Panc1 (cell line): ENCODE results near the gene PCDHGA12. TPM values are rescaled to one million over a fixed set of nuclear protein-coding genes. Genes with fewer than 3 reads are reported as not detected.
"Not testable (repeated sequence)": the region's sequence is repeated elsewhere in the genome, so short reads cannot be mapped to it uniquely, and the experiment has no call there.

Experiments used
- ATAC-seq: fragments of 200-7000 bp; cut with Tn5 transposase; 2 replicates; pipeline ENCODE4 v1.9.1; 2020; ENCODE audit warnings: mild to moderate bottlenecking, moderate library complexity
- BruUV-seq: library from RNA; stranded (reverse); fragments of 400-500 nt; replicated peaks from 2 replicates; lab custom pipeline; 2021; lab: Mats Ljungman, UMichigan
- CTCF ChIA-PET: fragments of 300-600 bp; sonication (Branson Sonifier 250); formaldehyde crosslinking; loops from one replicate; lab custom pipeline; 2022; ENCODE audit warnings: antibody characterized with exemption; lab: Charles Lee
- POLR2A ChIA-PET: fragments of 300-600 bp; sonication (Branson Sonifier 250); formaldehyde crosslinking; loops from one replicate; lab custom pipeline; 2022; ENCODE audit warnings: antibody characterized with exemption; lab: Charles Lee
- DNase-seq: peaks from one replicate; pipeline ENCODE4 v3.0.0-alpha.2; 2010; ENCODE audit warnings: low read depth, low spot score
- H3K27ac ChIP-seq: 2 replicates; pipeline ENCODE4 v1.5.1; 2011; ENCODE audit warnings: mild to moderate bottlenecking, low read length, inconsistent platforms
- H3K27me3 ChIP-seq: fragments of 200-500 bp; sonication (Bioruptor generic); 2 replicates; pipeline ENCODE4 v1.6.0; 2014; ENCODE audit warnings: low read length, inconsistent platforms; ENCODE audit not compliant: control insufficient read depth, insufficient read depth
- H3K36me3 ChIP-seq: fragments of 200-500 bp; sonication (Bioruptor generic); 2 replicates; pipeline ENCODE4 v1.5.1; 2014; ENCODE audit warnings: inconsistent platforms, mild to moderate bottlenecking, low read length, moderate library complexity; ENCODE audit not compliant: control insufficient read depth, insufficient read depth
- H3K4me1 ChIP-seq: 2 replicates; pipeline ENCODE4 v1.5.1; 2011; ENCODE audit warnings: inconsistent platforms, mild to moderate bottlenecking, low read length, moderate library complexity; ENCODE audit not compliant: control insufficient read depth, insufficient read depth
- H3K4me3 ChIP-seq, 2 experiments: 2 replicates each; pipeline ENCODE4 v1.5.1; 2011 to 2012; ENCODE audit warnings: low read depth in 2 of 2, low read length in 2 of 2, mild to moderate bottlenecking in 2 of 2, inconsistent platforms in 1 of 2, moderate library complexity in 1 of 2
- H3K9me3 ChIP-seq: fragments of 200-500 bp; sonication (Bioruptor generic); 2 replicates; pipeline ENCODE4 v1.5.1; 2014; ENCODE audit warnings: low read depth, mild to moderate bottlenecking, inconsistent platforms, low read length, moderate library complexity; ENCODE audit not compliant: control insufficient read depth, insufficient read depth
- CTCF ChIP-seq: fragments of 450-650 bp; IDR thresholded peaks from 2 replicates; pipeline ENCODE4 v1.5.1; 2017; ENCODE audit warnings: mild to moderate bottlenecking
- REST ChIP-seq, 2 experiments: IDR thresholded peaks; 2 replicates each; pipeline ENCODE4 v1.6.1; 2011 to 2012; ENCODE audit warnings: low read depth in 2 of 2, control low read depth in 1 of 2, low read length in 1 of 2, mild to moderate bottlenecking in 1 of 2, moderate library complexity in 1 of 2; ENCODE audit not compliant: insufficient read depth in 1 of 2
- SIN3A ChIP-seq: IDR thresholded peaks from 2 replicates; pipeline ENCODE4 v1.6.1; 2012; ENCODE audit warnings: low read depth, mild to moderate bottlenecking, low read length, moderate library complexity, borderline replicate concordance; ENCODE audit not compliant: insufficient read depth
- TCF7L2 ChIP-seq: IDR thresholded peaks from 2 replicates; pipeline ENCODE4 v1.6.1; 2011; ENCODE audit warnings: mild to moderate bottlenecking, low read depth, low read length, inconsistent platforms
- in situ Hi-C: cut with HindIII; loops from 2 replicates; pipeline ENCODE4 v1.10.0; 2016; ENCODE audit warnings: low sequenced_read_pairs, low pct_unique_long_range_greater_than_20kb
- intact Hi-C: fragments of 100-400 bp; cut with micrococcal nuclease; formaldehyde crosslinking; loops from one replicate; pipeline ENCODE4 v1.10.0; 2022; ENCODE audit not compliant: unreplicated experiment
- total RNA-seq: library from RNA; stranded (reverse); gene quantifications from one replicate; pipeline ENCODE4 v1.2.1, GENCODE V29; 2021; ENCODE audit not compliant: unreplicated experiment

The PCDHGA12 gene
- total RNA-seq, 1 experiment from 2014 or later, result 0.21 TPM

DNA sequence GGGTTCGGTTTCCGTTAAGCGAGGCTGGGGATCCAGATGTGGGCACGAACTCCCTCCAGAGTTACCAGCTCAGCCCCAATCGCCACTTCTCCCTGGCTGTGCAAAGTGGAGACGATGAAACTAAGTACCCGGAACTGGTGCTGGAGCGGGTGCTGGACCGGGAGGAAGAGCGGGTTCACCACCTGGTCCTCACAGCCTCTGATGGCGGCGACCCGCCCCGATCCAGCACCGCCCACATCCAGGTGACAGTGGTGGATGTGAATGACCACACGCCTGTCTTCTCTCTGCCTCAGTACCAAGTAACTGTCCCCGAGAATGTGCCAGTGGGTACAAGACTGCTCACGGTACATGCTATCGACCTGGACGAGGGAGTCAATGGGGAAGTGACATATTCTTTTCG, 47.0 kb upstream of the PCDHGA12 start:
- H3K27ac ChIP-seq, result no peak overlapping the region
- ATAC-seq, result no peak
- in situ Hi-C loops (no loop called here), intact Hi-C loops (no loop called here)
- no peaks in the 10 kb centered on the region for H3K4me1 ChIP-seq
- H3K4me3 ChIP-seq, result no peak overlapping the region; a peak in 1 of 4 replicates
- 0 out of 2 replicates have a peak, but pooled peaks cover 2% of the 10 kb centered on the region for H3K27me3 ChIP-seq
- ChIA-PET POLR2A (no interaction called here), CTCF (no interaction called here)
- H3K36me3 ChIP-seq, result no peaks in the 10 kb centered on the region
- no peak for TF ChIP-seq REST (IDR thresholded peaks at IDR 0.05; ENCODE audit: insufficient read depth in 1 of 2, low read depth in 2 of 2, low read length in 1 of 2)
- no peak for TF ChIP-seq CTCF
- no peak for TF ChIP-seq TCF7L2
- no TSS peak for BruUV-seq
- no peak for DNase-seq
- no peaks in the 10 kb centered on the region for H3K9me3 ChIP-seq

GRCh38 chr5:141384471-141385267, 45.6 kb upstream of the PCDHGA12 start:
- ChIA-PET CTCF (no interaction called here), POLR2A (no interaction called here)
- no peak for ATAC-seq
- H3K27me3 ChIP-seq, result no peaks in the 10 kb centered on the region
- H3K4me3 ChIP-seq, result no peak overlapping the region
- no peaks in the 10 kb centered on the region for H3K9me3 ChIP-seq
- no peak for DNase-seq
- no peaks in the 10 kb centered on the region for H3K36me3 ChIP-seq
- TF ChIP-seq SIN3A, result no peak
- in situ Hi-C loops, result no loop called here
- no TSS peak for BruUV-seq
- no peak overlapping the region for H3K27ac ChIP-seq
- intact Hi-C loops, result no loop called here
- no peaks in the 10 kb centered on the region for H3K4me1 ChIP-seq

DNA sequence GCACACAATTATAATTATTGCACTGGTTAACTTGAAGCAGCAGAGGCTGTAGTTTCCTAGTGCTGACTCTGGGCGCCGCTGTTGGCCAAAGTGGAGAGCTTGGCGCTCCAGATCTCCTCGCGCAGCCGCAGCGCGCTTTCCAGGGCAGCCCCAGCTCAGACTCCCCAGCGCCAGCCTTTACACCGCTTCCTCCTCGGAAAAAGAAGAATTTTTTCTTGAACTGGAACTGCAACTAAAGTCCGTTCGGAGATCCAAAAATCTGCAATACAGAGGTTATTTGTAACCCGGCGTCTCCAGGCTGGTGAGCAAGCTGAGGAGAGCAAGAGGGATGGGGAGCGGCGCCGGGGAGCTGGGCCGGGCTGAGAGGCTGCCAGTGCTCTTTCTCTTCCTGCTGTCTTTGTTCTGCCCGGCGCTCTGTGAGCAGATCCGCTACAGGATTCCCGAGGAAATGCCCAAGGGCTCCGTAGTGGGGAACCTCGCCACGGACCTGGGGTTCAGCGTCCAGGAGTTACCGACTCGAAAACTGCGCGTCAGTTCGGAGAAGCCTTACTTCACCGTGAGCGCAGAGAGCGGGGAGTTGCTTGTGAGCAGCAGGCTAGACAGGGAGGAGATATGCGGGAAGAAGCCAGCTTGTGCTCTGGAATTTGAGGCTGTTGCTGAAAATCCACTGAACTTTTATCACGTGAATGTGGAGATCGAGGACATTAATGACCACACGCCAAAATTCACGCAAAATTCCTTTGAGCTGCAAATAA, 42.6 kb upstream of the PCDHGA12 start, which contains the start of gene PCDHGB4:
Gene PCDHGB4 (plus strand): TSS at position 142 of the 755 bp plus-strand sequence. CDS start 187 bp downstream, at position 329.
- POLR2A ChIA-PET, H3K4me1 ChIP-seq, DNase-seq, H3K27me3 ChIP-seq, H3K4me3 ChIP-seq, H3K27ac ChIP-seq, CTCF ChIA-PET, H3K36me3 ChIP-seq, intact Hi-C loops, BruUV-seq, in situ Hi-C loops, H3K9me3 ChIP-seq, ATAC-seq: not testable (repeated sequence)
